ENCODE results near the gene MRPL39. TPM values are rescaled to one million over a fixed set of nuclear protein-coding genes. Genes with fewer than 3 reads are reported as not detected.

Gene MRPL39
- total and polyA plus RNA-seq, 10 donors: 14.4 to 34.3 (median 20.8) TPM

- H3K27ac ChIP-seq: no peak overlapping the region
- H3K9me3 ChIP-seq: no peaks in the 10 kb centered on the region
- H3K4me1 ChIP-seq: peaks cover 5 to 31% (median 25%) of the 10 kb centered on the region in 6 donors
- H3K4me3 ChIP-seq: peak overlapping the region in 1 of 8 donors; percentile 59
- TF ChIP-seq POLR2AphosphoS5 (IDR thresholded peaks at IDR 0.05): no peak
- H3K27me3 ChIP-seq (replicated peaks in 1 of 7): peaks cover 0 to 30% (median 0%) of the 10 kb centered on the region in 7 donors
- intact Hi-C loops (cut with DNase I; ENCODE audit: low total_unique reads): no loop called here
- no peaks in the 10 kb centered on the region for H3K36me3 ChIP-seq
- DNase-seq: no peak
- 56 to 64% (median 61%) methylated on average over 5 of the region's 5 CpGs for WGBS, 5 donors
These were observed 30.8 kb upstream of the MRPL39 start for GRCh38 chr21:25637851-25638659.

DNA sequence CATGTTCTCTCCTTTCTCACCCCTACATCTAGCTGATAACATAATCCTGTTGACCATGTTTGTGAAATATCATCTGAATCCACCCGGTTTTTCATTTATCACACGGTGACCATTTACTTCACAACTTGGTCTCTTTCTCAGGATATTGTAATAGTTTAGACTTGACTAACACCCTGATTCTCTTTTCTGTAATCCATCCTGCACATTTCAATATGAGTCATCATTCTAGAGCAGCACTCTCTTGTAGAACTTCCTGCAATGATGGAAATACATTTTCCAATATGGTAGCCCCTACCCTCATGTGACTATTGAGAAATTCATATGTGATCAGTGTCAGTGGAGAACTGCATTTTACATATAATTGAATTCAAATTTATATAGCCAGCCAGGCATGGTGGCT is 29.4 kb upstream of the MRPL39 start:
- no peak overlapping the region for H3K4me3 ChIP-seq
- DNase-seq: no peak
- H3K4me1 ChIP-seq: peaks cover 5 to 31% (median 25%) of the 10 kb centered on the region in 6 donors
- WGBS, 5 donors: 63 to 91% (median 70%) methylated on average over 2 of the region's 2 CpGs
- no peak for TF ChIP-seq POLR2A (IDR thresholded peaks at IDR 0.05)
- no peak for TF ChIP-seq POLR2AphosphoS5 (IDR thresholded peaks at IDR 0.05)
- TF ChIP-seq CTCF (IDR thresholded peaks at IDR 0.05 in 8 of 11, conservative IDR thresholded peaks at IDR 0.05 in 3 of 11): no peak
- no peaks in the 10 kb centered on the region for H3K9me3 ChIP-seq
- H3K27ac ChIP-seq: no peak overlapping the region
- peaks cover 0 to 30% (median 0%) of the 10 kb centered on the region in 7 donors for H3K27me3 ChIP-seq (replicated peaks in 1 of 7)
- intact Hi-C loops (cut with DNase I; ENCODE audit: low total_unique reads): no loop called here
- H3K36me3 ChIP-seq: no peaks in the 10 kb centered on the region

DNA sequence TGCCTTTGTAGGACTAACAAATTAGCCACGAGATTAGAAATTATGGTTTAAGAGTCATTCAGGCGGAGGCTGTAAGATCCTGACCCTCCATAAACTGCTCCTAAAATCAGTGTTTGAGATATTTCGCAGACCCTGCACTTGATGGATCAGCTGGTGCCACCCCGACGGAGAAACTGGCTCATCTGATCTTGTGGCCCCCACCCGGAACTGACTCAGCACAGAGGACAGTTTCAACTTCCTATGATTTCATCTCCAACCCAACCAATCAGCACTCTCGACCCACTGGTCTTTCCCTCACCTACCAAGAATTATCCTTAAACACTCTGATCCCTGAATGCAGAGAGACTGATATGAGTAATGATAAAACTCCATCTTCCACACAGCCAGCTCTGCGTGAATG is 28.0 kb upstream of the MRPL39 start:
- H3K4me1 ChIP-seq: peaks cover 3 to 25% (median 22%) of the 10 kb centered on the region in 6 donors
- no peak for DNase-seq
- H3K4me3 ChIP-seq: no peak overlapping the region
- peaks cover 0 to 28% (median 0%) of the 10 kb centered on the region in 7 donors for H3K27me3 ChIP-seq (replicated peaks in 1 of 7)
- no peaks in the 10 kb centered on the region for H3K36me3 ChIP-seq
- intact Hi-C loops (cut with DNase I; ENCODE audit: low total_unique reads): no loop called here
- H3K9me3 ChIP-seq: no peaks in the 10 kb centered on the region
- no peak overlapping the region for H3K27ac ChIP-seq
- TF ChIP-seq POLR2A (IDR thresholded peaks at IDR 0.05): no peak
- TF ChIP-seq POLR2AphosphoS5 (IDR thresholded peaks at IDR 0.05): no peak
- no peak for TF ChIP-seq CTCF (IDR thresholded peaks at IDR 0.05 in 8 of 11, conservative IDR thresholded peaks at IDR 0.05 in 3 of 11)
- WGBS, 5 donors: 69 to 79% (median 74%) methylated on average over 8 of the region's 8 CpGs

DNA sequence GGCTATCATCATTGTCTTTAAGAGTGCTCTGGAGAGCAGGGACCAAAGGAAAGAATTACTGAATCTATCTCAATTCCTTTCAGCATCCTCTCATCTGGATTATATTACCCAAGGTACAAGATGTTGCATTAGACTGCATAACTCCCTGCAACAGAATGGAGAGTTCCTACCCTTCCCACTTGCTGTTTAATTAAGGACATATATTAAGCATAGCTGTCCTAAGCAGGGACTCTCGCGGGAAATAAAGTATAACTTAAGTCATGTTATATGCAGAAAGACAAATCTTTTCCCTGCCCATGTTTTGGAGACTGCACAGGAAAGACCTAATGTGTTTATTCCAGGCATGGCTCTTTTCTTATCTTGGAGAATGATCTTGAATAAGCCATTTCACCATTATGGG is 25.0 kb upstream of the MRPL39 start:
- 91 to 100% (median 97%) methylated on average over 2 of the region's 2 CpGs for WGBS, 5 donors
- H3K27ac ChIP-seq: no peak overlapping the region
- no peaks in the 10 kb centered on the region for H3K27me3 ChIP-seq (replicated peaks in 1 of 7)
- H3K36me3 ChIP-seq: no peaks in the 10 kb centered on the region
- H3K4me1 ChIP-seq: no peaks in the 10 kb centered on the region
- DNase-seq: no peak
- no peaks in the 10 kb centered on the region for H3K9me3 ChIP-seq
- no peak for TF ChIP-seq POLR2AphosphoS5 (IDR thresholded peaks at IDR 0.05)
- no peak for TF ChIP-seq CTCF (IDR thresholded peaks at IDR 0.05 in 8 of 11, conservative IDR thresholded peaks at IDR 0.05 in 3 of 11)
- TF ChIP-seq POLR2A (IDR thresholded peaks at IDR 0.05): no peak
- intact Hi-C loops (cut with DNase I; ENCODE audit: low total_unique reads): no loop called here
- no peak overlapping the region for H3K4me3 ChIP-seq
